ENCODE results near the gene SMIM14.

GRCh38 chr4:39533541-39533940 is 105.1 kb downstream of the SMIM14 start:
- TF ChIP-seq, protein P1, sequence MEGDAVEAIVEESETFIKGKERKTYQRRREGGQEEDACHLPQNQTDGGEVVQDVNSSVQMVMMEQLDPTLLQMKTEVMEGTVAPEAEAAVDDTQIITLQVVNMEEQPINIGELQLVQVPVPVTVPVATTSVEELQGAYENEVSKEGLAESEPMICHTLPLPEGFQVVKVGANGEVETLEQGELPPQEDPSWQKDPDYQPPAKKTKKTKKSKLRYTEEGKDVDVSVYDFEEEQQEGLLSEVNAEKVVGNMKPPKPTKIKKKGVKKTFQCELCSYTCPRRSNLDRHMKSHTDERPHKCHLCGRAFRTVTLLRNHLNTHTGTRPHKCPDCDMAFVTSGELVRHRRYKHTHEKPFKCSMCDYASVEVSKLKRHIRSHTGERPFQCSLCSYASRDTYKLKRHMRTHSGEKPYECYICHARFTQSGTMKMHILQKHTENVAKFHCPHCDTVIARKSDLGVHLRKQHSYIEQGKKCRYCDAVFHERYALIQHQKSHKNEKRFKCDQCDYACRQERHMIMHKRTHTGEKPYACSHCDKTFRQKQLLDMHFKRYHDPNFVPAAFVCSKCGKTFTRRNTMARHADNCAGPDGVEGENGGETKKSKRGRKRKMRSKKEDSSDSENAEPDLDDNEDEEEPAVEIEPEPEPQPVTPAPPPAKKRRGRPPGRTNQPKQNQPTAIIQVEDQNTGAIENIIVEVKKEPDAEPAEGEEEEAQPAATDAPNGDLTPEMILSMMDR (IDR thresholded peaks at IDR 0.05): no peak
- no peak for TF ChIP-seq TCF7L2 (IDR thresholded peaks at IDR 0.05; ENCODE audit: low read depth, low read length)
